Mammary epithelial cell (primary cell): ENCODE results near the gene CLIC3.
A peak's percentile ranks its signal among the peaks of the same experiment; 100 is the strongest.

Experiments
- CTCF ChIP-seq, 2 donors: IDR thresholded peaks in 1 of 2; conservative IDR thresholded peaks in 1 of 2; 2 replicates each; pipeline ENCODE4 v1.5.1; 2011 to 2012; ENCODE audit warnings: inconsistent platforms in 2 of 2, low read length in 2 of 2, mild to moderate bottlenecking in 2 of 2, control low read depth in 1 of 2, low read depth in 1 of 2; ENCODE audit not compliant: insufficient read depth in 1 of 2; ENCODE audit errors: extremely low read depth in 1 of 2
- EZH2 ChIP-seq: IDR thresholded peaks from 2 replicates; pipeline ENCODE4 v1.6.1; 2012; ENCODE audit warnings: low read length, inconsistent platforms, borderline replicate concordance

DNA sequence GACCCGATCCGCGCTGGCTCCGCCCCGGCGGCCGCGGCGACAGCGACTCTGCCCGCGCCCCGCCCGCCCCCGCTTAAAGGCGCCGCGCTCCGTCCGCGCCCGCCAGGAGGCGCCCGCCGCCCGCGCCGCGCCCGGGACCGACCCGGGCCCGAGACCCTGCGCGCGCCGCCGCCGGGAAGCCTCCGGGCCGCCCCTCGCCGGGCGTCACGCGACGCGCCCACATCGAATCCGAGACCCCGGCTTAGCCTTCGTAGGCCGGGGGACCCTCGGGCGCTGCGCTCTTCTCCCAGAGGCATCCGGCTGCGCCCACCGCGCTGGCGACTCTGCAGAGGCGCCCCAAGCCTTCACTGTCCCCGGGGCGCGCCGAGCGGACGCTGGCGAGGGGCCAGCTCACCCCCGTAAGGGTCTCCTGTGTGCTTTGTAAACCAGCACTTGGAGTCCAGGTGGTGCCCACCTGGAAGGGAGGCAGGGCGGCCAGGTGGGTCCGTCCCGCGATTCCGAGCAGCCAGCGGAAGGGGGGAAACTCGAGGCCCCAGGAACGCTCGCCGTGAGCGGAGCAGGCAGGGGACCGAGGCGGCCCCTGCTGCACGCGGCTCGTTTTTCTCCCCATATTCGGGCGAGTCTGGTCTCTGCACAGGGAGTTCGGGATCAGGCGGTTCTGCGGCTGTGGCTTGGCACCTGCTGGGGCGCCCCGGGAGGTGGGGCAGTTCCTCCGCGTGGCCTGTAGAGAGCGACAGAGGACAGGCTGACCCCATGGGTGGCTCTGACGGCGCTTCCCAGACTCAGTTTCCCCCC, 32.1 kb upstream of the CLIC3 start:
- TF ChIP-seq CTCF (conservative IDR thresholded peaks at IDR 0.05 in 1 of 2, IDR thresholded peaks at IDR 0.05 in 1 of 2; ENCODE audit: extremely low read depth in 1 of 2, insufficient read depth in 1 of 2, low read depth in 1 of 2, low read length in 2 of 2) (peak; percentile 40 to 62), EZH2 (peak; percentile 18)
